Measurements from ENCODE around the gene ARHGAP32. TPM values are rescaled to one million over a fixed set of nuclear protein-coding genes. Genes with fewer than 3 reads are reported as not detected.
A peak's percentile ranks its signal among the peaks of the same experiment; 100 is the strongest.

ARHGAP32 gene
- total RNA-seq, 1 experiment from 2014 or later, result 62.6 TPM

GRCh38 chr11:129119036-129119435 is 73.1 kb downstream of the ARHGAP32 start:
- Mint-ChIP-seq H3K36me3 (ENCODE audit: insufficient read depth, unreplicated experiment) (peaks cover 23% of the 10 kb centered on the region), H3K27ac (ENCODE audit: low read depth, unreplicated experiment) (peak overlapping the region; percentile 6), H3K4me1 (ENCODE audit: insufficient read depth, unreplicated experiment) (peaks cover 27% of the 10 kb centered on the region), H3K27me3 (ENCODE audit: insufficient read depth, unreplicated experiment) (no peaks in the 10 kb centered on the region), H3K4me3 (ENCODE audit: unreplicated experiment) (no peak overlapping the region), H3K9me3 (ENCODE audit: unreplicated experiment) (no peaks in the 10 kb centered on the region)
- no TSS peak for BruUV-seq (replicated peaks)
- ChIA-PET POLR2A (interaction anchor here (0.6 to 2.6 kb wide), 4 partner anchors 8 to 213 kb away, joined by 3 to 12 read pairs (median 4); no protein-coding TSS in a partner anchor), CTCF (interaction anchor here (0.7 to 2.7 kb wide), 16 partner anchors 17 to 635 kb away, joined by 3 to 62 read pairs (median 4); no protein-coding TSS in a partner anchor)
- no peak for DNase-seq (ENCODE audit: unreplicated experiment)
- intact Hi-C loops (cut with micrococcal nuclease), result loop anchor here (5.0 kb wide), 1 partner anchor 103 kb away; no protein-coding TSS in a partner anchor
- no peak for TF ChIP-seq CTCF (IDR thresholded peaks at IDR 0.05; ENCODE audit: unreplicated experiment)

- no peak overlapping the region for H3K27ac Mint-ChIP-seq (ENCODE audit: low read depth, unreplicated experiment)
- POLR2A ChIA-PET, result interaction anchor here (1.0 to 2.6 kb wide), 6 partner anchors 9 to 214 kb away, joined by 3 to 12 read pairs (median 4); no protein-coding TSS in a partner anchor
- CTCF ChIA-PET, result interaction anchor here (0.6 to 2.7 kb wide), 28 partner anchors 18 to 666 kb away, joined by 3 to 62 read pairs (median 4); no protein-coding TSS in a partner anchor
These were observed 74.4 kb downstream of the ARHGAP32 start for GRCh38 chr11:129117595-129118350.

GRCh38 chr11:129115652-129116586 is 76.2 kb downstream of the ARHGAP32 start:
- Mint-ChIP-seq H3K9me3 (ENCODE audit: unreplicated experiment) (no peaks in the 10 kb centered on the region), H3K4me1 (ENCODE audit: insufficient read depth, unreplicated experiment) (peaks cover 33% of the 10 kb centered on the region), H3K4me3 (ENCODE audit: unreplicated experiment) (no peak overlapping the region), H3K27ac (ENCODE audit: low read depth, unreplicated experiment) (peak overlapping the region; percentile 79), H3K27me3 (ENCODE audit: insufficient read depth, unreplicated experiment) (no peaks in the 10 kb centered on the region), H3K36me3 (ENCODE audit: insufficient read depth, unreplicated experiment) (peaks cover 20% of the 10 kb centered on the region)
- peak; percentile 16 for DNase-seq (ENCODE audit: unreplicated experiment)
- ChIA-PET POLR2A (no interaction called here), CTCF (interaction anchor here (0.5 to 0.9 kb wide), 3 partner anchors 190 to 275 kb away, joined by 3 to 4 read pairs (median 3); no protein-coding TSS in a partner anchor)
- intact Hi-C loops (cut with micrococcal nuclease), result loop anchor here (5.0 kb wide), 1 partner anchor 106 kb away; no protein-coding TSS in a partner anchor
- BruUV-seq (replicated peaks), result no TSS peak
- no peak for TF ChIP-seq CTCF (IDR thresholded peaks at IDR 0.05; ENCODE audit: unreplicated experiment)

More at GRCh38 chr11:129117595-129118350, 74.4 kb downstream of the ARHGAP32 start:
- peak; percentile 79 for DNase-seq (ENCODE audit: unreplicated experiment)
- no TSS peak for BruUV-seq (replicated peaks)
- peak; percentile 84 for TF ChIP-seq CTCF (IDR thresholded peaks at IDR 0.05; ENCODE audit: unreplicated experiment)
- Mint-ChIP-seq H3K9me3 (ENCODE audit: unreplicated experiment) (no peaks in the 10 kb centered on the region), H3K36me3 (ENCODE audit: insufficient read depth, unreplicated experiment) (peaks cover 18% of the 10 kb centered on the region), H3K27me3 (ENCODE audit: insufficient read depth, unreplicated experiment) (no peaks in the 10 kb centered on the region), H3K4me3 (ENCODE audit: unreplicated experiment) (no peak overlapping the region), H3K4me1 (ENCODE audit: insufficient read depth, unreplicated experiment) (peaks cover 33% of the 10 kb centered on the region)
- intact Hi-C loops (cut with micrococcal nuclease), result loop anchor here (1.0 to 5.0 kb wide), 6 partner anchors 105 to 634 kb away; no protein-coding TSS in a partner anchor
